NCI-H69 (cell line): ENCODE measurements around the gene RIPK1.
"Not testable (repeated sequence)": the region's sequence is repeated elsewhere in the genome, so short reads cannot be mapped to it uniquely, and the experiment has no call there.

Source experiments
- DNase-seq: peaks from one replicate; lab custom pipeline; 2025; lab: John Stamatoyannopoulos, UW

Gene RIPK1

GRCh38 chr6:3045777-3046176, 22.5 kb upstream of the RIPK1 start:
- no peak for DNase-seq

- no peak for DNase-seq
Measured at GRCh38 chr6:3046295-3046694, 22.0 kb upstream of the RIPK1 start.

GRCh38 chr6:3048009-3048408, 20.3 kb upstream of the RIPK1 start:
- not testable (repeated sequence) for DNase-seq

GRCh38 chr6:3052481-3053230, 15.6 kb upstream of the RIPK1 start:
- no peak for DNase-seq

GRCh38 chr6:3053231-3053508, 15.1 kb upstream of the RIPK1 start:
- DNase-seq: peak; percentile 44

GRCh38 chr6:3054229-3055157, 13.8 kb upstream of the RIPK1 start:
- DNase-seq: peak; percentile 83

GRCh38 chr6:3055158-3055499, 13.2 kb upstream of the RIPK1 start:
- DNase-seq: peak; percentile 9

GRCh38 chr6:3057063-3057770, 11.1 kb upstream of the RIPK1 start:
- no peak for DNase-seq

GRCh38 chr6:3058957-3059356, 9.3 kb upstream of the RIPK1 start:
- no peak for DNase-seq

- DNase-seq: not testable (repeated sequence)
Measured at GRCh38 chr6:3060092-3060491, 8.2 kb upstream of the RIPK1 start.

- no peak for DNase-seq
Measured at GRCh38 chr6:3061501-3061941, 6.8 kb upstream of the RIPK1 start.

- DNase-seq: not testable (repeated sequence)
Measured at GRCh38 chr6:3063340-3063732, 5.0 kb upstream of the RIPK1 start.

GRCh38 chr6:3063733-3064700, 4.3 kb upstream of the RIPK1 start:
- peak; percentile 94 for DNase-seq

- no peak for DNase-seq
Measured at GRCh38 chr6:3071568-3071967, 3.3 kb downstream of the RIPK1 start.

GRCh38 chr6:3072798-3073197, 4.5 kb downstream of the RIPK1 start:
- no peak for DNase-seq

- DNase-seq: no peak
Measured at GRCh38 chr6:3073382-3073781, 5.1 kb downstream of the RIPK1 start.

- no peak for DNase-seq
Measured at GRCh38 chr6:3075772-3076113, 7.4 kb downstream of the RIPK1 start.

GRCh38 chr6:3076320-3076719, 8.0 kb downstream of the RIPK1 start:
- DNase-seq: no peak

- no peak for DNase-seq
Measured at GRCh38 chr6:3077430-3077829, 9.1 kb downstream of the RIPK1 start.

GRCh38 chr6:3078952-3079351, 10.7 kb downstream of the RIPK1 start:
- not testable (repeated sequence) for DNase-seq

GRCh38 chr6:3079682-3080081, 11.4 kb downstream of the RIPK1 start:
- DNase-seq: no peak

GRCh38 chr6:3081960-3082359, 13.7 kb downstream of the RIPK1 start:
- no peak for DNase-seq
